ENCODE measurements around the gene ZNF77.
"Not testable (repeated sequence)": the region's sequence is repeated elsewhere in the genome, so short reads cannot be mapped to it uniquely, and the experiment has no call there.

ZNF77 gene

DNA sequence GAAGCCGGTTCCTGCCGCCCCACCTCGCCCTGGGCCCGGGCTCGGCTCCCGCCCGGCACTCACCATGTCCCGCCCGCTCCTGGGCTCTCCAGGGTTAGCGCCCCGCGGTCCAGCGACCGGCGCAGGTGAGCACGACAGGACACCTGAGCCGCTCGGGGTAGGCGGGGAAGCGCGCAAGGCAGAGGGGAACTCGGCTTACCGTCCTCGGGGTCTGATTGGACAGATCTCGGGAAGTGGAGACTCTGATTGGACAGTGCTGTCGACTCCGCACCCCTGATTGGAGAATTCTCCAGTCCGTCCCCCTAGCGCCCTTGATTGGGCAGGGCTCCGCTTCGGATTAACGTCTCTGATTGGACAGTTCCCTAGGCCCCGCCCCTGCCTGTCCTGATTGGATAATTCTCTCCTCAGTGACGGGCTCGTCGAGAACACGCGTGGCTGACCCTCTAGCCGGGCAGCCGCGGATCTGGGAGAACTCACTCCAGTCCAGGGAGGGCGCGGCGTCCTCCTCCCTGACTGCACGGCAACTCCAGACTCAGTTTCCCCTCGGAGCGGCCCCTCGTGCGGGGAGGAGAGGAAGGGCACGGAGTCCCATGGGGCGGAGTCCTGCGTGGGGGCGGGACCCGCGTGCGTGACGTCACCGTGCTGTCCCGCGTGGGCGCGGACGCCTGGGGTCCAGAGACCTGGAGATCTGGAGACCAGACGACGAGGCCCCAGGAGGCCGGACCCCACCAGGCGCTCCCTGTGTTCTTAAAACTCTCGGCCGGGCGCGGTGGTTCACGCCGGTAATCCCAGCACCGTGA lies at the start of gene ZNF77:
Gene ZNF77 (minus strand): TSS at position 197 of the 800 bp plus-strand sequence. CDS start 131 bp downstream, at position 66.
- peak; percentile 98 for DNase-seq

DNA sequence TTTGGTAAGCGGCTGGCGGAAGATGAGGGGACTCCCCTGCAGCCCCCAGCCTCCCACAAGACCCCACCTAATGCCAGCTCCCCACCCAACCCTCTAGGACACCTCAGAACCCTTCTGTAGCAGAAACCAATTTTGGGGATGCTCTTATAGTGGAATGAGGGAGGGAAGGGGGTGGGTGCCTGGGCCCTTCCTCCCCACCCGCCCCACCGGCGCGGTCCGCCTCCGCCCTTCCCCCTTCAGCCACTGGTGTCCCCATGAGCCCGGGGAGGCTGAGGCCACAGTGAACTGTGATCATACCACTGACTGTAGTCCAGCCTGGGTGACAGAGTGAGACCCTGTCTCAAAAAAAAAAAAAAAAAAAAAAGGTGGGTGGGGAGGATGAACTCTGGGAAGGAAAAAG lies 48.8 kb upstream of the ZNF77 start:
- DNase-seq: no peak

- DNase-seq: no peak
Measured at GRCh38 chr19:2992958-2993357, 48.2 kb upstream of the ZNF77 start.

DNA sequence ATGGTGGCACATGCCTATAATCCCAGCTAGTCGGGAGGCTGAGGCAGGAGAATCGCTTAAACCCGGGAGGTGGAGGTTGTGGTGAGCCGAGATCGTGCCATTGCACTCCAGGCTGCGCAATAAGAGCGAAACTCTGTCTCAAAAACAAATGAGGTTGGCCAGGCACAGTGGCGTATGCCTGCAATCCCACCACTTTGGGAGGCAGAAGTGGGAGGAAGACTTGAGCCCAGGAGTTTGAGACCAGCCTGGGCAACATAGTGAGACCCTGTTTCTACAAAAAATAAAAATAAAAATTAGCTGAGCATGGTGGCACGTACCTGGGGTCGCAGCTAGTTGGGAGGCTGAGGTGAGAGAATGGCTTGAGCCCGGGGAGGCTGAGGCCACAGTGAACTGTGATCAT lies 47.6 kb upstream of the ZNF77 start:
- DNase-seq: not testable (repeated sequence)

- DNase-seq: no peak
Measured at GRCh38 chr19:2989236-2989946, 44.6 kb upstream of the ZNF77 start.

- no peak for DNase-seq
Measured at GRCh38 chr19:2988568-2988967, 43.8 kb upstream of the ZNF77 start.

DNA sequence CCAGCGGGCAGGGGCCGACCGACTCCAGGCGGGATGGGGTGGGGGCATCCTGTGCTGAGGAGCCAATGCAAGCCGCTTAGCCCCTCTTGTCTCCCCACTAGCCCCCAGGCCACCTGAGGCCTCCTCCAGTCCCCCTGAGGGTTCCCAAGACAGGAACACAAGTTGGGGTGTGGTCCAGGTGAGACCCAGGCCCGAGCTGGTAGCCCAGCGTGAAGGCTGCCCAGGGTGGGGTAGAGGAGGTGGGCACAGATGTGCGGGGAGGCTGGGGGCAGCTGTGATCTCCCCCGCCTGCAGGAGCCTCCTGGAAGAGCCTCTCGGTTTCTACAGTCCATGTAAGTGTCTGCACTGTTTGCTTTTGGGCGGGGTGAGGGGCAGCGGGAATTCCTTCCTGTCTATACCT lies 43.0 kb upstream of the ZNF77 start:
- no peak for DNase-seq

- no peak for DNase-seq
Measured at GRCh38 chr19:2986951-2987524, 42.3 kb upstream of the ZNF77 start.

GRCh38 chr19:2984215-2984528 lies 39.4 kb upstream of the ZNF77 start:
- no peak for DNase-seq

DNA sequence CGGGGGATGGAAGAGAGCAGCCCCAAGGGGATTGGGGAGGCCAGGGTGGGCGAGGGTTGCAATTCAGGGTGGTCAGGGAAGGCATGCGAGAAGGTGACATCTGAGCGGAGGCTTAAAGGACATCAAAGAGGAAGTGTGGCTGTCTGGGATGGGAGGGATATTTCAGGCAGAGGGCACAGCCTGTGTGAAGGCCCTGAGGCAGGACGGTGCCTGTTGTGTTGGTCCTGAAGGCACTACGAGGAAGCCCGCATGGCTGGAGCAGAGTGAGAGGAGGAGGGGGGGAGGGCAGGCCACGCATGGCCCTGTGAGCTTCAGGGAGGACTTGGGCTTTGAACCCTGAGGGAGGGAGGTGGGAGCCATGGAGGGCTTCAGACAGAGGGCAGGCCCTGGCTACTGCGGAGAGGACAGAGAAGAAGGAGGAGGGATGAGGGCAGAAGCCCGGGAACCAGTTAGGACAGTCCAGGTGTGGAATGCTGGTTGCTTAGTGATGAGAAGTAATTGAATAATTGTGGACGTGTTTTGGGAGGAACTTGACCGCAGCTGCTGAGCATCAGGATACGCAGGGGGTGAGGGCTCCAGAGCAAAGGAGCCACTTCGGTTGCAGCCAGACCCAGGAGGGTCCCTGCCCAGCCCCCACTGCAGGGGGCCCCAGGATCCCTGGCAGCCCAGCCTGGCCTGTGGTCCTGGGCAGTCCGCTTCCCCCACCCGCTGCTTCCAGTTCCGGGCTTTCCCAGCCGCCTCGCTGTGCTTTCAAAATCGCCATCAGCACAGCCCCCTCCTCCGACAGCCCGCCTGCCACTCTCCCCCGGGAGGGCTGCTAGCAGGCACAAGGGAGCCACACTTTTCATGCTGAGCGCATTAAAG lies 38.8 kb upstream of the ZNF77 start:
- peak; percentile 81 for DNase-seq

DNA sequence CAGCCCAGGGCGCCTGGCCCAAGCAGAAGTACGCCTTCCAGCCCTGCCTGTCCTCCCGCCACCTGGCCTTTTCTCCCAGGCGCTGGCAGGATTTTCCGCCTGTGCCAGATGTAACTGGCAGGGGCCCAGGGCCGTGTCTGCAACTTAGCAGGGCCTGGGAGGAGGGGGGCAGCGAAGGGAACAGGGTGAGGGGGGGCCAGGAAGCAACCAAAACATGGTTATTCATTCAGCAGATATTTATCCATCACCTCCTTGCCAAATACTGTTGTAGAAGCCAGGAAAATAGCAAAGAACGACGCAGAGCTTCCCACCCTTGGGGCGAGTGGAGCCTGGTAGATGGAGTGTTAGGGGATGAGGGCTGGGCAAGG lies 38.2 kb upstream of the ZNF77 start:
- no peak for DNase-seq

DNA sequence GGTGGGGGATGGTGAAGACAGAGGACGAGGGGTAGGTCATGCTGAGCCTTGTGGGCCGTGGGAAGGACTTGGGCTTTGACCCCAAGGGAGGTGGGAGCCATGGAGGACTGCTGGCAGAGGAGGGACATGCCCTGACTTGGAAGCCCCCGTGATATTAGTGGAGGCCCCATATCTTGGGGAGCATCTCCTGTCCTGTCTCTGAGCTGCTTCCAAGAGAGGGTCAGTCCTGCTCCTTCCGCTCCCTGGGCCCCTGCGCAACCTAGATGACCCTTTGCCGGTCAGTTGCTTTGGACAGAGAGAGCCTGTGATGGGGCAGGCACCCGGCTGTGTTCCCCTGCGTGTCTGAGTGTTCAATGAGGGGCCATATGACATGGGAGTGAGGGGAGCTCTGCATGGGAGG lies 37.8 kb upstream of the ZNF77 start:
- no peak for DNase-seq

GRCh38 chr19:2981898-2982297 lies 37.1 kb upstream of the ZNF77 start:
- no peak for DNase-seq

GRCh38 chr19:2978772-2979171 lies 34.0 kb upstream of the ZNF77 start:
- DNase-seq: no peak

GRCh38 chr19:2978166-2978767 lies 33.5 kb upstream of the ZNF77 start:
- no peak for DNase-seq

GRCh38 chr19:2977746-2978138 lies 33.0 kb upstream of the ZNF77 start:
- no peak for DNase-seq

GRCh38 chr19:2977001-2977745 lies 32.4 kb upstream of the ZNF77 start, which contains the start of gene TLE6:
TSS of gene TLE6 (plus strand) at chr19:2977564. CDS start at chr19:2978234, 670 bp downstream.
- DNase-seq: peak; percentile 88

DNA sequence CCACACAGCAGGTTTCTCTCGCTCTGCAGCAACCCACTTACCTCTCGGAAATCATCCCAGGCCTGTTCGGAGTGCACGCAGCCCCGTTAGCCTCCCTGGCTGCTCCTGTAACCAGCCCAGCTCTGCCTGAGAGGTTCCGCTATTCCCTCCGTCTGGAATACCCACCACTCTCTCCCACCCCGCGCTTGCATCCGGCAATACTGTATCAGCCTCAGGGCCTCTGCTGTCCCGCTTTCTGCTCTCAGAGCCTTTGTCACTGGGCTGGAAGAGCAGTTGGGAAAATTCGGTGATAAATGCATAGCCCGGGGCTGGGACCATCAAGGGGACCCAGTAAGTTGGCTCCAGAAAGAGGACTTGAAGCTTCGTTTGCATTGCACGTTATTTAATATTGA lies 31.8 kb upstream of the ZNF77 start:
- no peak for DNase-seq

GRCh38 chr19:2974342-2975041 lies 29.7 kb upstream of the ZNF77 start:
- DNase-seq: no peak

- DNase-seq: no peak
Measured at GRCh38 chr19:2973229-2973628, 28.5 kb upstream of the ZNF77 start.

DNA sequence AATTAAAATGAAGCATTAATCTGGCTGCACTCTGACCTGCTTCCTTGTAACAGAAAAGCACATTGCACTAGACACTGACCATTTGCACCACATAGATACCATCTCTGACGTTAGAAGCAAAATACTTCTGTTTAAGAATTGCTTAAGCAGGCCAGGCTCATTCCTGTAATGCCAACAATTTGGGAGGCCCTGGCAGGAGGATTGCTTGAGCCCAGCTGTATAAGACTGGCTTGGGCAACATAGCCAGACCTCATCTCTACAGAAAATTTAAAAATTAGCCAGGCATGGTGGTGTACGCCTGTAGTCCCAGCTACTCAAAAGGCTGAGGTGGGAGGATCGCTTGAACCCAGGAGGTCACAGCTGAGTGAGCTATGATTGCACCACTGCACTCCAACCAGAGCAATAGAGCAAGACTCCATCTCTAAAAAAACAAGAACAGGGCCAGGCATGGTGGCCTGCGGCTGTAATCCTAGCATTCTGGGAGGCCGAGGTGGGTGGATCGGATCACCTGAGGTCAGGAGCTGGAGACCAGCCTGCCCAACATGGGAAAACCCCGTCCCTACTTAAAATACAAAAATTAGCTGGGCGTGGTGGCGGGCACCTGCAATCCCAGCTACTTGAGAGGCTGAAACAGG lies 25.5 kb upstream of the ZNF77 start:
- DNase-seq: no peak

All from NCI-H187 treated with DMSO at 0.1 percent for 48 hours (cell line).